GM12873 (cell line): Measurements from ENCODE around the gene ZMYND12.

Source experiments
- CTCF ChIP-seq: IDR thresholded peaks from 2 replicates; pipeline ENCODE4 v1.5.1; 2012; ENCODE audit warnings: low read depth, mild to moderate bottlenecking, moderate library complexity, low read length, control low read depth; ENCODE audit not compliant: insufficient read depth; ENCODE audit errors: missing control alignments

Gene ZMYND12

GRCh38 chr1:42414551-42415496 lies 41.0 kb downstream of the ZMYND12 start:
- TF ChIP-seq CTCF, result no peak

- no peak for TF ChIP-seq CTCF
Observed at GRCh38 chr1:42403880-42404400, 51.9 kb downstream of the ZMYND12 start.

- no peak for TF ChIP-seq CTCF
Observed at GRCh38 chr1:42399315-42400100, 56.3 kb downstream of the ZMYND12 start.

DNA sequence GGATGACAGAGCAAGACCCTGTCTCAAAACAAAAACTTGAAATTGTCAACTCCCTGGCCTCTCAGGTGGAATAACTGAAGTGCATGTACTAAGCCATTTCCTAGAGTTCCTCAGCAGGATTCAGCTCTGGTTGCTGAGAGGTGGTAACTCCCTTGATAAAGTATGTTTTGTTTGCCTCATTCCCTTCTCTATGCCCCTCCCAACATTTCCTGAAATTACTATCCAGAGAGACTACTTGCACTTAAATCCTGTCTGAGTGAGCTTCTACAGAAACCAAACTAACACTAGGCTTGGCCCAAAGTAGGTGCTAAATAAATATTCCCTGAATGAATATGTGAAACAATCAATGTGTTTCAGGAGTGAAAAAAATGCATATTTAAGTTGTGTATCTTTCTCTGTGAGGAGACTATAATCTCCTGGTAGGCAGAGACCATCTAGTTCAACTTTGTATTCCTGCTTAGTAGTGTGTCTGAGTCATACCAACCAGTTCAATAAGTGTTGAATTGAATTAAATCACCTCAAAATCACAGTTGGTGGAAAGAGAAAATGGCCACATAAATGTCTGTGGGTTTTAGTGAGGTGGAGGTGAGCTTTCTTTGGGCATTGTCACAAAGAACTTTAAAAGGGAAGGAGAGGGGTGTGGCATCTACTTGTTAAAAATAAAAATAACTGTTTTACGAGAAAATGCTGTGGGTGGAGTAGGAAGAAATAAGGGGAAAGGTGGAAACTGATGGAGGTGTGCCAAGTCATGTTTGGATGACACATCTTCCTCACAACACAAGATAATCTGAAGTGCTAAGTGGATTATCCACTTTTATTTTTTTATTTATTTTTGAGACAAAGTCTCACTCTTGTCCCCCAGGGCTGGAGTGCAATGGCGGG lies 62.6 kb downstream of the ZMYND12 start:
- TF ChIP-seq CTCF, result no peak

DNA sequence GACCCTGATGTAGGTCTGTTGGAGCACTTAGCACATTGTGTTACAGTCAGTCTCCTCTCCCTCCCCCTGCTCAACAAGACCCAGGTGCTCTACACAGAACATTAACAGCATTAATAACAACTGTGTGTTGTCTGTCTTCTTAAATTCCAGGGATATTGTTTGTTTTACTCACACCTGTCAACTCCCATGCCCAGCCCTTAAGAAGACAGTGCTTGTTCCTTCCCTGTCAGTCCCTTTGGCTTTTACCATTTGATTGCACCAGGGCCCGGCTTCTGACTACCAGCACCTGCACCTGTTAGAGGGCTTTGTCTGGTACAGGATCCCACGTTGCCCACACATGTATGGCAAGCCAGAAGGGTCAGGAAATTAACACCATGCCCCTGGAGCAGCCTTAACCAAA lies 63.6 kb downstream of the ZMYND12 start:
- TF ChIP-seq CTCF, result no peak

GRCh38 chr1:42386051-42386450 lies 69.8 kb downstream of the ZMYND12 start:
- no peak for TF ChIP-seq CTCF

GRCh38 chr1:42385283-42385682 lies 70.5 kb downstream of the ZMYND12 start:
- no peak for TF ChIP-seq CTCF
